Ishikawa (cell line): Measurements from ENCODE around the gene CPVL.

Experiments
- EP300 ChIP-seq: IDR thresholded peaks from 2 replicates; pipeline ENCODE4 v1.6.1; 2012; ENCODE audit warnings: borderline replicate concordance
- NFIC ChIP-seq: IDR thresholded peaks from 2 replicates; pipeline ENCODE4 v1.6.1; 2012
- TAF1 ChIP-seq: IDR thresholded peaks from 2 replicates; pipeline ENCODE4 v1.6.1; 2012; ENCODE audit warnings: low read depth, mild to moderate bottlenecking

DNA sequence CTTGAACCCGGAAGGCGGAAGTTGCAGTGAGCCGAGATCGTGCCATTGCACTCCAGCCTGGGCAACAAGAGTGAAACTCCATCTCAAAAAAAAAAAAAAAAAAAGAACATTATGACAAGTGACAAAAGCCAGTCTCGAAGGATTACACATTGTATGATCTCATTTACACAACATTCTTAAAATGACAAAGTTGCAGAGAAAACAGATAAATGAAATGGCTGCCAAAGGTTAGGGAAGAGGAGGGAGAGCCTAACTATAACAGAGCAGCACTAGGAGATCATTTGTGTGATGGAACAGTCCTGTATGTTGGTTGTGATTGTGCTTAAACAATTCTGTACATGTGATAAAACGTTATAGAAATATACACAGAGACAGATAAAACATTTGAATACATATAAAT, 16.2 kb upstream of the CPVL start:
- TF ChIP-seq EP300 (no peak), NFIC (no peak), TAF1 (no peak)
